Measurements from ENCODE around the gene RPL35A. TPM values are rescaled to one million over a fixed set of nuclear protein-coding genes. Genes with fewer than 3 reads are reported as not detected.

Gene RPL35A
- total RNA-seq, 1 experiment from 2014 or later: 909 TPM

Other genes with a start within 250 kb of the RPL35A start
- gene RUBCN, start 213.3 kb upstream of the RPL35A start, total RNA-seq (2014; rRNA removed; shearing (Covaris generic)): 9.6 and 15.5 TPM in 2 replicates
- gene FYTTD1, start 200.3 kb upstream of the RPL35A start, total RNA-seq (2014; rRNA removed; shearing (Covaris generic)): 13.5 and 17.7 TPM in 2 replicates
- 21.4 and 21.5 TPM in 2 replicates for gene LRCH3, start 158.9 kb upstream of the RPL35A start, total RNA-seq (2014; rRNA removed; shearing (Covaris generic))
- 2.1 and 3.7 TPM in 2 replicates for gene LMLN, start 10.0 kb downstream of the RPL35A start, total RNA-seq (2014; rRNA removed; shearing (Covaris generic))

Measured in H7 (cell line).